ENCODE measurements around the gene VPS8. TPM values are rescaled to one million over a fixed set of nuclear protein-coding genes. Genes with fewer than 3 reads are reported as not detected.

Gene VPS8, protein sequence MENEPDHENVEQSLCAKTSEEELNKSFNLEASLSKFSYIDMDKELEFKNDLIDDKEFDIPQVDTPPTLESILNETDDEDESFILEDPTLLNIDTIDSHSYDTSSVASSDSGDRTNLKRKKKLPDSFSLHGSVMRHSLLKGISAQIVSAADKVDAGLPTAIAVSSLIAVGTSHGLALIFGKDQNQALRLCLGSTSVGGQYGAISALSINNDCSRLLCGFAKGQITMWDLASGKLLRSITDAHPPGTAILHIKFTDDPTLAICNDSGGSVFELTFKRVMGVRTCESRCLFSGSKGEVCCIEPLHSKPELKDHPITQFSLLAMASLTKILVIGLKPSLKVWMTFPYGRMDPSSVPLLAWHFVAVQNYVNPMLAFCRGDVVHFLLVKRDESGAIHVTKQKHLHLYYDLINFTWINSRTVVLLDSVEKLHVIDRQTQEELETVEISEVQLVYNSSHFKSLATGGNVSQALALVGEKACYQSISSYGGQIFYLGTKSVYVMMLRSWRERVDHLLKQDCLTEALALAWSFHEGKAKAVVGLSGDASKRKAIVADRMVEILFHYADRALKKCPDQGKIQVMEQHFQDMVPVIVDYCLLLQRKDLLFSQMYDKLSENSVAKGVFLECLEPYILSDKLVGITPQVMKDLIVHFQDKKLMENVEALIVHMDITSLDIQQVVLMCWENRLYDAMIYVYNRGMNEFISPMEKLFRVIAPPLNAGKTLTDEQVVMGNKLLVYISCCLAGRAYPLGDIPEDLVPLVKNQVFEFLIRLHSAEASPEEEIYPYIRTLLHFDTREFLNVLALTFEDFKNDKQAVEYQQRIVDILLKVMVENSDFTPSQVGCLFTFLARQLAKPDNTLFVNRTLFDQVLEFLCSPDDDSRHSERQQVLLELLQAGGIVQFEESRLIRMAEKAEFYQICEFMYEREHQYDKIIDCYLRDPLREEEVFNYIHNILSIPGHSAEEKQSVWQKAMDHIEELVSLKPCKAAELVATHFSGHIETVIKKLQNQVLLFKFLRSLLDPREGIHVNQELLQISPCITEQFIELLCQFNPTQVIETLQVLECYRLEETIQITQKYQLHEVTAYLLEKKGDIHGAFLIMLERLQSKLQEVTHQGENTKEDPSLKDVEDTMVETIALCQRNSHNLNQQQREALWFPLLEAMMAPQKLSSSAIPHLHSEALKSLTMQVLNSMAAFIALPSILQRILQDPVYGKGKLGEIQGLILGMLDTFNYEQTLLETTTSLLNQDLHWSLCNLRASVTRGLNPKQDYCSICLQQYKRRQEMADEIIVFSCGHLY (N-terminal part only)
- total RNA-seq (100 to 1,000 TPM in 1 of 2 donors, 10 to 100 TPM in 1; 65.7 to 114 TPM), polyA plus RNA-seq (ENCODE audit: insufficient read length in 6 of 6) (10 to 100 TPM; 41.5 to 53.2 (median 48.9) TPM)
- long read RNA-seq, donor 1, full-length matches to known transcripts = 2 of 2 reads
- long read RNA-seq, donor 1, partial matches to known transcripts = 0 of 2 reads
- long read RNA-seq, donor 1, other reads (novel, unspliced or antisense) = 0 of 2 reads
- long read RNA-seq, donor 2 = 0 reads
- long read RNA-seq, donor 3, full-length matches to known transcripts = 5 of 5 reads
- long read RNA-seq, donor 3, partial matches to known transcripts = 0 of 5 reads
- long read RNA-seq, donor 3, other reads (novel, unspliced or antisense) = 0 of 5 reads
- long read RNA-seq, donor 4, partial matches to known transcripts = 5 of 5 reads
- long read RNA-seq, donor 4, other reads (novel, unspliced or antisense) = 0 of 5 reads
- long read RNA-seq, donor 5, full-length matches to known transcripts = 1 of 9 reads
- long read RNA-seq, donor 5, partial matches to known transcripts = 8 of 9 reads
- long read RNA-seq, donor 5, other reads (novel, unspliced or antisense) = 0 of 9 reads
- long read RNA-seq, donor 6, partial matches to known transcripts = 0 of 1 reads
- long read RNA-seq, donor 6, other reads (novel, unspliced or antisense) = 0 of 1 reads
- long read RNA-seq, donor 7 = 0 reads
- long read RNA-seq, donor 8, full-length matches to known transcripts = 1 of 1 reads
- long read RNA-seq, donor 8, partial matches to known transcripts = 0 of 1 reads
- long read RNA-seq, donor 8, other reads (novel, unspliced or antisense) = 0 of 1 reads
- long read RNA-seq, donor 9 = 0 reads
- long read RNA-seq, donor 10, partial matches to known transcripts = 2 of 3 reads
- long read RNA-seq, donor 10, other reads (novel, unspliced or antisense) = 1 of 3 reads
- long read RNA-seq, donor 11, full-length matches to known transcripts = 2 of 2 reads
- long read RNA-seq, donor 11, partial matches to known transcripts = 0 of 2 reads
- long read RNA-seq, donor 11, other reads (novel, unspliced or antisense) = 0 of 2 reads
- long read RNA-seq, donor 12, partial matches to known transcripts = 0 of 1 reads
- long read RNA-seq, donor 12, other reads (novel, unspliced or antisense) = 0 of 1 reads

DNA sequence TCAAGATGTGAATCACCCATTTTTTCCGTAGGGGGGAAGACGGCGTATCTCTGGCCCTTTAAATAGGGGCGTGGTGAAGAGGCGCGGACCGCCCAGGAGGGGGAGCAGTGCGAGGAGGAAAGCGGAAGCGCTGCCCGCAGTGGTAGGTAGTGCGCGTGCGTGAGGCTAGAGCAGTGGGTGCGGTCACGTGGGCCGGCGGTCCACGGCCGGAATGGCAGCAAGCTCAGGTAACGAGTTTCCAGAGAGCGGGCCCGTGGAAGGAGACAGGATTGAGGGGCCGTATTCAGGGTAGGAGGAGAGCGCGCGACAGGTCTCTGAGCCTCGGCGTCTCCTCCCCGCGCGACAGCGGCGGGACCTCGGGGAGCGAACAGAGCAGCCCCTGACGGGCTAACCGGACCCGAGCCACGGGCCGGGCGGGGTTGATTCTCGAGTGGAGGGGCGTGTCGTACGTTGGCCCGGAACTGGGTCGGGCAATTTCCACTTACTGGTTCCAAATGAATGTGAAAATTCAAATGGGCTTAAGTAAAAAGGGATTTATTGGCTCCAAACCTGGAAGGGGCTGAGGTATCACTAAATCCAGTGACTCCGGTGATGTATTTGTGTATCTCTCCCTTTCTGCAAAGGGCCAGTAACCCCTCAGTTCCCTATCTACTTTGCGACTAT, at the start of gene VPS8:
Gene VPS8, plus strand, starts transcription at position 168 of the 663 bp plus-strand sequence. CDS start 12,467 bp downstream, outside the sequence.
- intact Hi-C loops (cut with DNase I) = no loop called here
- Histone ChIP-seq H3K9me3 (no peaks in the 10 kb centered on the region), H3K4me3 (peak within 1 kb of the TSS; percentile 72 to 87), H3K4me1 (peaks cover 0 to 46% of the 10 kb centered on the region in 2 donors), H3K27me3 (no peaks in the 10 kb centered on the region), H3K27ac (peak within 1 kb of the TSS; percentile 79 to 92), H3K36me3 (no peaks in the 10 kb centered on the region)
- peak; percentile 91 to 99 (median 97) for DNase-seq
- TF ChIP-seq, protein P1, sequence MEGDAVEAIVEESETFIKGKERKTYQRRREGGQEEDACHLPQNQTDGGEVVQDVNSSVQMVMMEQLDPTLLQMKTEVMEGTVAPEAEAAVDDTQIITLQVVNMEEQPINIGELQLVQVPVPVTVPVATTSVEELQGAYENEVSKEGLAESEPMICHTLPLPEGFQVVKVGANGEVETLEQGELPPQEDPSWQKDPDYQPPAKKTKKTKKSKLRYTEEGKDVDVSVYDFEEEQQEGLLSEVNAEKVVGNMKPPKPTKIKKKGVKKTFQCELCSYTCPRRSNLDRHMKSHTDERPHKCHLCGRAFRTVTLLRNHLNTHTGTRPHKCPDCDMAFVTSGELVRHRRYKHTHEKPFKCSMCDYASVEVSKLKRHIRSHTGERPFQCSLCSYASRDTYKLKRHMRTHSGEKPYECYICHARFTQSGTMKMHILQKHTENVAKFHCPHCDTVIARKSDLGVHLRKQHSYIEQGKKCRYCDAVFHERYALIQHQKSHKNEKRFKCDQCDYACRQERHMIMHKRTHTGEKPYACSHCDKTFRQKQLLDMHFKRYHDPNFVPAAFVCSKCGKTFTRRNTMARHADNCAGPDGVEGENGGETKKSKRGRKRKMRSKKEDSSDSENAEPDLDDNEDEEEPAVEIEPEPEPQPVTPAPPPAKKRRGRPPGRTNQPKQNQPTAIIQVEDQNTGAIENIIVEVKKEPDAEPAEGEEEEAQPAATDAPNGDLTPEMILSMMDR (IDR thresholded peaks at IDR 0.05) = peak; percentile 47 to 70
- peak; percentile 98 for ATAC-seq

DNA sequence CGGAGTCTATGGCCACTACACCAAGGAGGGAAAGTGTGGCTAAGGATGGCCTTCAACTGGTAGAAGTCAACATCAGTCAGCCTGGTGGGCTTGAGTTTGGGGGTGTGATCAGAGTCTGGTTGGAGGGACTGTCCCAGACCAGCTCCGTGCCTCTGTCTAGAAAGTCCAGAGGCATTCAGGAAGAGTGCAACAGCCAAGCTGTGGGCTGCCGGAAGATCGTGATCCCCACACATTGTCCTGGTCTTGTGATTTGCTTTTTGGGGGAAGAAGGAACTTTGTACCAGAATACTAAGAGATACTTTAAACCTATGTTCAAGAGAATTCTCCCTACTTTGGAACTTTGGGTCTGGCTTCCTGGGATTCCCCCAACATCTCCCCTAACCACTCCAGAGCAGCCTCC, 47.8 kb upstream of the VPS8 start:
- no peaks in the 10 kb centered on the region for H3K36me3 ChIP-seq
- no peak overlapping the region for H3K4me3 ChIP-seq
- TF ChIP-seq, protein P1 (IDR thresholded peaks at IDR 0.05) = no peak
- intact Hi-C loops (cut with DNase I) = no loop called here
- peaks cover 0 to 12% of the 10 kb centered on the region in 2 donors for H3K27me3 ChIP-seq
- H3K27ac ChIP-seq = no peak overlapping the region
- DNase-seq = no peak
- peaks cover 0 to 6% of the 10 kb centered on the region in 2 donors for H3K4me1 ChIP-seq
- no peak for ATAC-seq
- H3K9me3 ChIP-seq = no peaks in the 10 kb centered on the region

DNA sequence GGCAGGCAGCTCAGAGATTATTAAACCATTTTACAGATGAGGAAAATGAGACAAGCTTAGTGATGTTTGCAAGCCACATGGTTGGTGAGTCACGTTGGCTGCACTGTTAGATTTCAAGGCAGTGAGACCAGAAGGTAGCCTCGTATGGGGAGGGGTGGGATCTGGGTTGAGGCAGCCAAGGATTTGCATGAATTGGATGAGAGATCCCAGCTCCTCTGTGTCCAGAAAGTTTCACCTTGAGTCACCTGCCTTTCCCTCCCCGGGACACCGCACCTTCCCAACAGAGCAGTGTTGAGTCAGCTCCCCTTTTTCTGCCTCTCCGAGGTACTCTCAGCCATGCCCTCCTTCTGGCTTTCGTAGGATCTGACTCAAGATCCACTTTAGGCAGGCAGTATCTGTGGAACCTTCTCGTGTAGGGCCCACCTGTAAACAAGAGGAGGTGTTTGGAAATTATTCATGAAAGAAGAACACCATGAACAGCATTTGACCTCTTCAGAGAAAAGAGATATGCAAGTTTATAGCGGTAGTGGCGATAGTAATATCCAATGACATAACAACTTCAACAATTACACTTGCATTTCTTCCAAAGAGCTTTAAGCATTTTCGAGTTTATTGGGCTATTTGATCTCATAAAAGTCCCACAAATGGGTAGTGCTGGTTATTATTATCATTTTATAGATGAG, 46.8 kb upstream of the VPS8 start:
- intact Hi-C loops (cut with DNase I) = no loop called here
- no peak overlapping the region for H3K27ac ChIP-seq
- peaks cover 0 to 12% of the 10 kb centered on the region in 2 donors for H3K27me3 ChIP-seq
- peak; percentile 40 for ATAC-seq
- no peaks in the 10 kb centered on the region for H3K36me3 ChIP-seq
- H3K4me1 ChIP-seq = peaks cover 0 to 6% of the 10 kb centered on the region in 2 donors
- TF ChIP-seq, protein P1 (IDR thresholded peaks at IDR 0.05) = no peak
- no peak overlapping the region for H3K4me3 ChIP-seq
- H3K9me3 ChIP-seq = no peaks in the 10 kb centered on the region
- no peak for DNase-seq

Measured in left lung (tissue), 14 donors.